ENCODE data around the gene BTRC.

The BTRC gene

DNA sequence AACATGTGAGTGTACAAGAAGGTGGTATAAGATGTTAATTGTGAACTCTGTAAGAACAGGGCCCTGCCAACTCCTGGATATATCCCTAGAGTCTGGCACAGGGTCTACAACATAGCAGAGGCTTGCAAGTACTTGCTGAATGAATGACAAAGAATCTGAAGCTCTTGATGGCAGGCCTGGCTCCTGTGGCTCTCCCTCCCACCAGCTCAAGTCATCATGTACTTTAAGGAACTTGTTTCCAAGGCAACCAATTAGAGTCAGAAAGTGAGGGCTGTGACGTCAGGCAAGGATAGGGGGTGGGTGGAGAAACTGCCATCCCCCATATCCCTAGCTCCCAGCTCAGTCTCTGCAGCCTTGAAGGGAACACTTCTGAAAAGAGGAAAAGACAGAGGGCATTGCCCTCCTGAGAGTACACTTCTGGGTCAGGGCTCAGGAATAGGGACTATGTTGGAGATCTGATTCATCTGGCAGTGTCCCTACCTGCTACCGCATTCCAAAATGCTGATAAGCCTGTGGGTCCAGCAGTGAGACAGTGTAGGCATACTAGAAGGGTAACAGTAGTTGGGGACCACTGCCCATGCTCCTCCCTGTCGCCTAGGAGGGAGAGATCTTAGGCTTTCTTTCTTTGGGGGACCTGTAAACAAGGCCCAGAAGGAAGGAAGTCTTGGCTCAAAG, 34.6 kb upstream of the BTRC start:
- no peaks in the 10 kb centered on the region for H3K36me3 ChIP-seq (ENCODE audit: low read length)
- TF ChIP-seq, protein P1, sequence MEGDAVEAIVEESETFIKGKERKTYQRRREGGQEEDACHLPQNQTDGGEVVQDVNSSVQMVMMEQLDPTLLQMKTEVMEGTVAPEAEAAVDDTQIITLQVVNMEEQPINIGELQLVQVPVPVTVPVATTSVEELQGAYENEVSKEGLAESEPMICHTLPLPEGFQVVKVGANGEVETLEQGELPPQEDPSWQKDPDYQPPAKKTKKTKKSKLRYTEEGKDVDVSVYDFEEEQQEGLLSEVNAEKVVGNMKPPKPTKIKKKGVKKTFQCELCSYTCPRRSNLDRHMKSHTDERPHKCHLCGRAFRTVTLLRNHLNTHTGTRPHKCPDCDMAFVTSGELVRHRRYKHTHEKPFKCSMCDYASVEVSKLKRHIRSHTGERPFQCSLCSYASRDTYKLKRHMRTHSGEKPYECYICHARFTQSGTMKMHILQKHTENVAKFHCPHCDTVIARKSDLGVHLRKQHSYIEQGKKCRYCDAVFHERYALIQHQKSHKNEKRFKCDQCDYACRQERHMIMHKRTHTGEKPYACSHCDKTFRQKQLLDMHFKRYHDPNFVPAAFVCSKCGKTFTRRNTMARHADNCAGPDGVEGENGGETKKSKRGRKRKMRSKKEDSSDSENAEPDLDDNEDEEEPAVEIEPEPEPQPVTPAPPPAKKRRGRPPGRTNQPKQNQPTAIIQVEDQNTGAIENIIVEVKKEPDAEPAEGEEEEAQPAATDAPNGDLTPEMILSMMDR (IDR thresholded peaks at IDR 0.05; ENCODE audit: insufficient read depth, low read length, poor library complexity, severe bottlenecking) = no peak
- no peak for TF ChIP-seq EZH2phosphoT487 (conservative IDR thresholded peaks at IDR 0.05; ENCODE audit: low read length)
- H3K9me3 ChIP-seq (ENCODE audit: insufficient read depth, low read length) = no peaks in the 10 kb centered on the region
- no peak overlapping the region for H2AFZ ChIP-seq (ENCODE audit: low read depth, low read length, severe bottlenecking)
- no peak overlapping the region for H3K4me3 ChIP-seq (ENCODE audit: insufficient read depth, low read length, poor library complexity, severe bottlenecking)
- H3K9ac ChIP-seq (ENCODE audit: low read length) = no peak overlapping the region
- H3K27me3 ChIP-seq (ENCODE audit: low read length) = no peaks in the 10 kb centered on the region
- H3K27ac ChIP-seq (ENCODE audit: low read depth, low read length) = no peak overlapping the region
- H3K9me2 ChIP-seq (replicated peaks; ENCODE audit: insufficient read depth, low read length) = no peaks in the 10 kb centered on the region
- H3F3A ChIP-seq (ENCODE audit: insufficient read depth) = no peaks in the 10 kb centered on the region
- H3K4me2 ChIP-seq (ENCODE audit: low read depth, low read length, poor library complexity, severe bottlenecking) = no peak overlapping the region
- H3K79me2 ChIP-seq (ENCODE audit: insufficient read depth, low read length) = no peaks in the 10 kb centered on the region
- no peaks in the 10 kb centered on the region for H4K20me1 ChIP-seq (ENCODE audit: low read depth, low read length)

DNA sequence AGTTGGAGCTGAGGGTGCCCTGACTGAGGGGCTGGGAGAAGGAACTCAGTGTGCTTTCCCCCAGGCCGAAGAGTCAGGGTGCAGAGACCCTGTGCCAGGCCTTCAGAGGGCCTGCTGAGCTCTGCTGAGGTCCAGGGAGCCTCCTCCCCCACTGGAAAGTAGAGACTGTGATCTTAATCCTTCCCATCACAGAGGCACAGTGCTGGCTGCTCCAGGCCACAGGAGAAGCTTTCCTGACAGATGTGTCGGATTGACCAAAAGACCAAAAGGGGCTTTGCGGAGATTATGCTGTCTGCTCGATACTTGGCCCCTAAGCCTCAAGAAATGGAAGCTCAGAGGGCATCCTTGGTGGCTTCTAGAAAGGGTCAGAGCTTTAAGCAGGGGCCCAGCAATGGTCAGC, 32.9 kb upstream of the BTRC start:
- no peaks in the 10 kb centered on the region for H3K27me3 ChIP-seq (ENCODE audit: low read length)
- H4K20me1 ChIP-seq (ENCODE audit: low read depth, low read length) = no peaks in the 10 kb centered on the region
- no peak overlapping the region for H3K4me2 ChIP-seq (ENCODE audit: low read depth, low read length, poor library complexity, severe bottlenecking)
- no peak overlapping the region for H3K9ac ChIP-seq (ENCODE audit: low read length)
- no peak overlapping the region for H2AFZ ChIP-seq (ENCODE audit: low read depth, low read length, severe bottlenecking)
- no peaks in the 10 kb centered on the region for H3K79me2 ChIP-seq (ENCODE audit: insufficient read depth, low read length)
- no peak overlapping the region for H3K27ac ChIP-seq (ENCODE audit: low read depth, low read length)
- no peak for TF ChIP-seq EZH2phosphoT487 (conservative IDR thresholded peaks at IDR 0.05; ENCODE audit: low read length)
- TF ChIP-seq, protein P1 (IDR thresholded peaks at IDR 0.05; ENCODE audit: insufficient read depth, low read length, poor library complexity, severe bottlenecking) = no peak
- H3F3A ChIP-seq (ENCODE audit: insufficient read depth) = no peaks in the 10 kb centered on the region
- H3K9me3 ChIP-seq (ENCODE audit: insufficient read depth, low read length) = no peaks in the 10 kb centered on the region
- H3K9me2 ChIP-seq (replicated peaks; ENCODE audit: insufficient read depth, low read length) = no peaks in the 10 kb centered on the region
- H3K4me3 ChIP-seq (ENCODE audit: insufficient read depth, low read length, poor library complexity, severe bottlenecking) = no peak overlapping the region
- H3K36me3 ChIP-seq (ENCODE audit: low read length) = no peaks in the 10 kb centered on the region

DNA sequence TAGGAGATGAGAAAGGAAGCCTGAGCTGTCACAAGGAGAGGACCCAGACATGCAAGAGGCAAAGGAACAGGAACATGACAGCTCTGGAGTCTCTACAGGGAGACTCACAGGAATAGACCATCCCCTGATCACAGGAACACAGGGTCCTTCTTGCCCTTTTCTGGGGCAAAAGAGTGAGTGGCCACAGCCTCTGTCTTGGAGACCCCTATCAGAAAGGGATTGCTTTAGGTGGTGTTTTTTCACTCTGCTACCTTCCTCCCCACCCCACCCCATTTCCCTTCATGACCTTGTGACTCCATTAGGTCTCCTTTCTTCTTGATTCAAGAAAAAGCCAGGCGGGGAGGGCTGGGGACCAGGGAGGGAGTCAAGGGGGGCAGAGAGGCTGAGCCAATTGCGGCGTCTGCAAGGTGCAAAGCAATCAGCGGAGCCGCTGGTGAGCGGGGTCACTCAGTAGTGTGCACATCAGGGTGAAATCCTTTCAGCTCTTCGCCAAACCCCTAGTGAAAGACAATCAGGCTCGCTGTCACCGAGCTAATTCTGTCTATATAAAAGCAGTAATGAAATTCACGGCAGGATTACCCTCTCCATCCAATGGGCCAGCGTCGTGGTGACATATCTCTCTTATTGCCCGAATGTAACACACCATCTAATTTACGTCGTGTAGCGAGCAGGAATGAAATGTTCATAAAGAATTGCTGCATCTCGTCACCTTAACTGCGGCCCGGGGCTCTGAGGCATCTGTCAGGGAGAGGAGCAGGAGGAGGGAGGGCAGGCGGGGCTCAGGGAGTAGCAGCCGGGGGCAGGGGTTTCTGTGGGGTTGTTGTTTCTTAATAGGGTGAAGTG, 31.5 kb upstream of the BTRC start:
- Histone ChIP-seq H3F3A (ENCODE audit: insufficient read depth) (no peaks in the 10 kb centered on the region), H4K20me1 (ENCODE audit: low read depth, low read length) (no peaks in the 10 kb centered on the region), H3K9me2 (replicated peaks; ENCODE audit: insufficient read depth, low read length) (no peaks in the 10 kb centered on the region), H3K4me3 (ENCODE audit: insufficient read depth, low read length, poor library complexity, severe bottlenecking) (no peak overlapping the region), H2AFZ (ENCODE audit: low read depth, low read length, severe bottlenecking) (no peak overlapping the region), H3K4me2 (ENCODE audit: low read depth, low read length, poor library complexity, severe bottlenecking) (no peak overlapping the region), H3K27ac (ENCODE audit: low read depth, low read length) (no peak overlapping the region), H3K9me3 (ENCODE audit: insufficient read depth, low read length) (peaks cover 8% of the 10 kb centered on the region; the same call in 1 of the 2 replicates), H3K9ac (ENCODE audit: low read length) (no peak overlapping the region), H3K27me3 (ENCODE audit: low read length) (no peaks in the 10 kb centered on the region), H3K79me2 (ENCODE audit: insufficient read depth, low read length) (no peaks in the 10 kb centered on the region), H3K36me3 (ENCODE audit: low read length) (no peaks in the 10 kb centered on the region)
- TF ChIP-seq EZH2phosphoT487 (conservative IDR thresholded peaks at IDR 0.05; ENCODE audit: low read length) = no peak
- TF ChIP-seq, protein P1 (IDR thresholded peaks at IDR 0.05; ENCODE audit: insufficient read depth, low read length, poor library complexity, severe bottlenecking) = no peak
